ENCODE results near the gene IGSF10. TPM values are rescaled to one million over a fixed set of nuclear protein-coding genes. Genes with fewer than 3 reads are reported as not detected.

IGSF10 gene, protein sequence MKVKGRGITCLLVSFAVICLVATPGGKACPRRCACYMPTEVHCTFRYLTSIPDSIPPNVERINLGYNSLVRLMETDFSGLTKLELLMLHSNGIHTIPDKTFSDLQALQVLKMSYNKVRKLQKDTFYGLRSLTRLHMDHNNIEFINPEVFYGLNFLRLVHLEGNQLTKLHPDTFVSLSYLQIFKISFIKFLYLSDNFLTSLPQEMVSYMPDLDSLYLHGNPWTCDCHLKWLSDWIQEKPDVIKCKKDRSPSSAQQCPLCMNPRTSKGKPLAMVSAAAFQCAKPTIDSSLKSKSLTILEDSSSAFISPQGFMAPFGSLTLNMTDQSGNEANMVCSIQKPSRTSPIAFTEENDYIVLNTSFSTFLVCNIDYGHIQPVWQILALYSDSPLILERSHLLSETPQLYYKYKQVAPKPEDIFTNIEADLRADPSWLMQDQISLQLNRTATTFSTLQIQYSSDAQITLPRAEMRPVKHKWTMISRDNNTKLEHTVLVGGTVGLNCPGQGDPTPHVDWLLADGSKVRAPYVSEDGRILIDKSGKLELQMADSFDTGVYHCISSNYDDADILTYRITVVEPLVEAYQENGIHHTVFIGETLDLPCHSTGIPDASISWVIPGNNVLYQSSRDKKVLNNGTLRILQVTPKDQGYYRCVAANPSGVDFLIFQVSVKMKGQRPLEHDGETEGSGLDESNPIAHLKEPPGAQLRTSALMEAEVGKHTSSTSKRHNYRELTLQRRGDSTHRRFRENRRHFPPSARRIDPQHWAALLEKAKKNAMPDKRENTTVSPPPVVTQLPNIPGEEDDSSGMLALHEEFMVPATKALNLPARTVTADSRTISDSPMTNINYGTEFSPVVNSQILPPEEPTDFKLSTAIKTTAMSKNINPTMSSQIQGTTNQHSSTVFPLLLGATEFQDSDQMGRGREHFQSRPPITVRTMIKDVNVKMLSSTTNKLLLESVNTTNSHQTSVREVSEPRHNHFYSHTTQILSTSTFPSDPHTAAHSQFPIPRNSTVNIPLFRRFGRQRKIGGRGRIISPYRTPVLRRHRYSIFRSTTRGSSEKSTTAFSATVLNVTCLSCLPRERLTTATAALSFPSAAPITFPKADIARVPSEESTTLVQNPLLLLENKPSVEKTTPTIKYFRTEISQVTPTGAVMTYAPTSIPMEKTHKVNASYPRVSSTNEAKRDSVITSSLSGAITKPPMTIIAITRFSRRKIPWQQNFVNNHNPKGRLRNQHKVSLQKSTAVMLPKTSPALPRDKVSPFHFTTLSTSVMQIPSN (N-terminal part only)
- total RNA-seq (2016; rRNA removed; fragmentation: Illumina TruSeq; extraction: Trizol) (not detected in 2 replicates), polyA plus RNA-seq (2011; rRNA removed) (0.12 and 0.16 TPM in 2 replicates), polyA minus RNA-seq (2011; rRNA and poly(A)+ RNA removed; ENCODE audit: low replicate concordance) (0.10 and 2.3 TPM in 2 replicates), Bru-seq, nascent RNA (percentile 13 among the genes with signal in this experiment), BruChase-seq, experiment 1, labeled RNA remaining after a 6-hour chase (percentile 12 among the genes with signal in this experiment), BruChase-seq, experiment 2, labeled RNA remaining after a 2-hour chase (percentile 12 among the genes with signal in this experiment)
- not detected in 2 replicates for total RNA-seq (2016; cell fraction: cytosol; rRNA removed; fragmentation: Illumina TruSeq; extraction: Trizol; ENCODE audit: low read depth)
- total RNA-seq (2016; cell fraction: insoluble cytoplasmic fraction; rRNA removed; fragmentation: Illumina TruSeq; extraction: Trizol): not detected in 2 replicates
- not detected in 2 replicates for total RNA-seq (2016; cell fraction: membrane; rRNA removed; fragmentation: Illumina TruSeq; extraction: Trizol)
- not detected in 2 replicates for total RNA-seq (2016; cell fraction: nucleus; rRNA removed; fragmentation: Illumina TruSeq; extraction: Trizol)
- 0.05 and 0.10 TPM in 2 replicates for polyA plus RNA-seq (2011; cell fraction: cytosol; rRNA removed)
- polyA plus RNA-seq (2011; cell fraction: nucleus; rRNA removed): 0.29 and 0.47 TPM in 2 replicates
- 0.24 and 0.31 TPM in 2 replicates for polyA plus RNA-seq (2012)
- not detected in 2 replicates for polyA plus RNA-seq (2016; cell fraction: cytosol; fragmentation: Illumina TruSeq; extraction: Trizol; ENCODE audit: low read depth)
- polyA plus RNA-seq (2016; cell fraction: insoluble cytoplasmic fraction; fragmentation: Illumina TruSeq; extraction: Trizol; ENCODE audit: low read depth): not detected in 2 replicates
- not detected in 2 replicates for polyA plus RNA-seq (2016; cell fraction: membrane; fragmentation: Illumina TruSeq; extraction: Trizol; ENCODE audit: low read depth)
- polyA plus RNA-seq (2016; cell fraction: nucleus; fragmentation: Illumina TruSeq; extraction: Trizol; ENCODE audit: insufficient read depth, low read depth): not detected in 2 replicates
- 0.09 and 0.20 TPM in 2 replicates for polyA minus RNA-seq (2011; cell fraction: cytosol; rRNA and poly(A)+ RNA removed)
- polyA minus RNA-seq (2011; cell fraction: nucleus; rRNA and poly(A)+ RNA removed): 0.52 and 0.75 TPM in 2 replicates
- long read RNA-seq, experiment 1: 0 reads
- long read RNA-seq, experiment 2, partial matches to known transcripts: 1 of 1 reads
- long read RNA-seq, experiment 2, other reads (novel, unspliced or antisense): 0 of 1 reads

DNA sequence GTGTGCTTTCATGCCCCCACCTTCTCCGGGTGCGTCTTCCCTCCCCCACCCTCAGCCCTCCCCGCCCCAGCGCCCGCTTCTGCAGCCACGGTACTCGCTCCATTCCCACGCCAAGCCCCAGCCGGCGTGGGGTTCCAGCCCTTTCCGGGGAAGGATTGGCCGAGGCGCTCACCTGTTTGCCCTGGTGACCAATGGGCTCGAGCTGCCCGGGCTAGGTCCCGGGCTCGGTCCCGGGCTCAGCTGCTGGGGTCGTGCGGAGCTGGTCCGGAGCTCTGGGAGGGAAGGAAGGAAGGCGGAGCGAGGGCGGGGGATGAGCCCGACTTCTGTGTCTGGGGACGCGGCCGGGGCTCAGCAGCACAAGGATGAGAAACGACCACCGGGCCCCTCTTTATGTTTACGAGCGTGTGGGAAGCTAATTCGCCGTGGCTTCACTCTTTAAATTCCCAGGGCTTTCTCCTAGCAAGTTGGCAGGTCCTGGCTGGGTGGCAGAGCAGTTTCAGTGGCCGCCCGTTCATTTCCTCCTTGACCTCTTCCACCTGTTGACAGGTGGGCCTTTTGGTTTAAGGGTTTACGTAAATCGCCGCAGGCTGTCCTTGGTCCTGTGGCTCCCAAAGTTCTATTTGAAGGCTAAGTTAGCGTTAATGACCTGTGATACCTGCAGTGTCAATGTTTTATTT lies at the start of gene IGSF10:
TSS of gene IGSF10 (minus strand) at position 288 of the 677 bp plus-strand sequence. CDS start 2,352 bp downstream, outside the sequence.
- no peak within 1 kb of the TSS for H3K4me3 ChIP-seq (replicated peaks in 1 of 3; ENCODE audit: insufficient read depth in 1 of 3, low read depth in 2 of 3, low read length in 3 of 3)
- FAIRE-seq (no peak), DNase-seq (ENCODE audit: low spot score) (no peak), ATAC-seq (no peak)
- intact Hi-C loops (cut with micrococcal nuclease; ENCODE audit: unreplicated experiment): no loop called here
- H3K4me2 ChIP-seq (ENCODE audit: low read depth, low read length): peak within 1 kb of the TSS; percentile 18; the same call in 1 of the 2 replicates
- peaks cover 1 to 46% of the 10 kb centered on the region in 2 experiments for H3K27me3 ChIP-seq (ENCODE audit: control insufficient read depth in 1 of 2, insufficient read depth in 2 of 2, low read length in 2 of 2)
- POLR2A ChIA-PET: no interaction called here
- no peaks in the 10 kb centered on the region for H3K79me2 ChIP-seq (ENCODE audit: insufficient read depth, low read length)
- H3K4me1 ChIP-seq (ENCODE audit: insufficient read depth, low read length): no peaks in the 10 kb centered on the region
- no peak within 1 kb of the TSS for H3K9ac ChIP-seq (ENCODE audit: insufficient read depth, low read depth, low read length)
- H3K9me3 ChIP-seq (ENCODE audit: low read length): no peaks in the 10 kb centered on the region
- H3K27ac ChIP-seq (ENCODE audit: extremely low read length, insufficient read depth, low read length): no peak within 1 kb of the TSS
- CTCF ChIA-PET (ENCODE audit: low intra/inter-chr PET ratio, low total read pairs): no interaction called here
- 16% methylated on average over 35 of the region's 40 CpGs for WGBS (ENCODE audit: low lambda C conversion rate)
- H4K20me1 ChIP-seq (ENCODE audit: insufficient read depth, low read length): no peaks in the 10 kb centered on the region
- peak within 1 kb of the TSS; percentile 27 for H2AFZ ChIP-seq (ENCODE audit: low read length)
- no peaks in the 10 kb centered on the region for H3K36me3 ChIP-seq (replicated peaks in 1 of 2; ENCODE audit: control insufficient read depth in 1 of 2, insufficient read depth in 2 of 2, low read length in 2 of 2)
- in situ Hi-C loops (cut with HindIII; ENCODE audit: extremely low pct_ligation_motif_present, low pct_unique_long_range_greater_than_20kb): loop anchor here (10.0 kb wide), 1 partner anchor 374 kb away; no protein-coding TSS in a partner anchor
- no TSS peak for BruUV-seq (replicated peaks)
- TF ChIP-seq ZNF703 (CRISPR knock-in tag; IDR thresholded peaks at IDR 0.05; ENCODE audit: borderline replicate concordance): no peak
- no peak for TF ChIP-seq MEIS2 (CRISPR knock-in tag; IDR thresholded peaks at IDR 0.05)
- TF ChIP-seq, protein P1, sequence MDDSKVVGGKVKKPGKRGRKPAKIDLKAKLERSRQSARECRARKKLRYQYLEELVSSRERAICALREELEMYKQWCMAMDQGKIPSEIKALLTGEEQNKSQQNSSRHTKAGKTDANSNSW (CRISPR knock-in tag; IDR thresholded peaks at IDR 0.05; ENCODE audit: borderline replicate concordance): no peak
- TF ChIP-seq SOX5 (CRISPR knock-in tag; IDR thresholded peaks at IDR 0.05; ENCODE audit: borderline replicate concordance): no peak
- TF ChIP-seq, protein P2, sequence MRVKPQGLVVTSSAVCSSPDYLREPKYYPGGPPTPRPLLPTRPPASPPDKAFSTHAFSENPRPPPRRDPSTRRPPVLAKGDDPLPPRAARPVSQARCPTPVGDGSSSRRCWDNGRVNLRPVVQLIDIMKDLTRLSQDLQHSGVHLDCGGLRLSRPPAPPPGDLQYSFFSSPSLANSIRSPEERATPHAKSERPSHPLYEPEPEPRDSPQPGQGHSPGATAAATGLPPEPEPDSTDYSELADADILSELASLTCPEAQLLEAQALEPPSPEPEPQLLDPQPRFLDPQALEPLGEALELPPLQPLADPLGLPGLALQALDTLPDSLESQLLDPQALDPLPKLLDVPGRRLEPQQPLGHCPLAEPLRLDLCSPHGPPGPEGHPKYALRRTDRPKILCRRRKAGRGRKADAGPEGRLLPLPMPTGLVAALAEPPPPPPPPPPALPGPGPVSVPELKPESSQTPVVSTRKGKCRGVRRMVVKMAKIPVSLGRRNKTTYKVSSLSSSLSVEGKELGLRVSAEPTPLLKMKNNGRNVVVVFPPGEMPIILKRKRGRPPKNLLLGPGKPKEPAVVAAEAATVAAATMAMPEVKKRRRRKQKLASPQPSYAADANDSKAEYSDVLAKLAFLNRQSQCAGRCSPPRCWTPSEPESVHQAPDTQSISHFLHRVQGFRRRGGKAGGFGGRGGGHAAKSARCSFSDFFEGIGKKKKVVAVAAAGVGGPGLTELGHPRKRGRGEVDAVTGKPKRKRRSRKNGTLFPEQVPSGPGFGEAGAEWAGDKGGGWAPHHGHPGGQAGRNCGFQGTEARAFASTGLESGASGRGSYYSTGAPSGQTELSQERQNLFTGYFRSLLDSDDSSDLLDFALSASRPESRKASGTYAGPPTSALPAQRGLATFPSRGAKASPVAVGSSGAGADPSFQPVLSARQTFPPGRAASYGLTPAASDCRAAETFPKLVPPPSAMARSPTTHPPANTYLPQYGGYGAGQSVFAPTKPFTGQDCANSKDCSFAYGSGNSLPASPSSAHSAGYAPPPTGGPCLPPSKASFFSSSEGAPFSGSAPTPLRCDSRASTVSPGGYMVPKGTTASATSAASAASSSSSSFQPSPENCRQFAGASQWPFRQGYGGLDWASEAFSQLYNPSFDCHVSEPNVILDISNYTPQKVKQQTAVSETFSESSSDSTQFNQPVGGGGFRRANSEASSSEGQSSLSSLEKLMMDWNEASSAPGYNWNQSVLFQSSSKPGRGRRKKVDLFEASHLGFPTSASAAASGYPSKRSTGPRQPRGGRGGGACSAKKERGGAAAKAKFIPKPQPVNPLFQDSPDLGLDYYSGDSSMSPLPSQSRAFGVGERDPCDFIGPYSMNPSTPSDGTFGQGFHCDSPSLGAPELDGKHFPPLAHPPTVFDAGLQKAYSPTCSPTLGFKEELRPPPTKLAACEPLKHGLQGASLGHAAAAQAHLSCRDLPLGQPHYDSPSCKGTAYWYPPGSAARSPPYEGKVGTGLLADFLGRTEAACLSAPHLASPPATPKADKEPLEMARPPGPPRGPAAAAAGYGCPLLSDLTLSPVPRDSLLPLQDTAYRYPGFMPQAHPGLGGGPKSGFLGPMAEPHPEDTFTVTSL (CRISPR knock-in tag; IDR thresholded peaks at IDR 0.05; ENCODE audit: borderline replicate concordance): no peak
- TF ChIP-seq ZNF670 (CRISPR knock-in tag; IDR thresholded peaks at IDR 0.05; ENCODE audit: borderline replicate concordance): no peak
- TF ChIP-seq ZBTB42 (CRISPR knock-in tag; IDR thresholded peaks at IDR 0.05): no peak
- TF ChIP-seq FOXM1 (CRISPR knock-in tag; IDR thresholded peaks at IDR 0.05): no peak

All from HepG2 (cell line).